Mesenteric fat pad (tissue), 1 donor: ENCODE data around the gene CCSER1. TPM values are rescaled to one million over a fixed set of nuclear protein-coding genes. Genes with fewer than 3 reads are reported as not detected.
"Not testable (repeated sequence)": the region's sequence is repeated elsewhere in the genome, so short reads cannot be mapped to it uniquely, and the experiment has no call there.

Experiments used
- DNase-seq: peaks from one replicate; pipeline ENCODE4 v3.0.0-alpha.2; 2020; ENCODE audit warnings: low spot score
- total RNA-seq: library from RNA; stranded (reverse); fragmentation: NEBNext Ultra II Directional; extraction: Animal tissue kit (Norgen Biotek cat#: 25700); gene quantifications from one replicate; pipeline ENCODE4 v1.2.1, GENCODE V29; 2021
- donor health status: DM: yes; HTN: yes; CAD: no.

Gene CCSER1
- total RNA-seq, 1 donor from 2014 or later, result 9.7 TPM

DNA sequence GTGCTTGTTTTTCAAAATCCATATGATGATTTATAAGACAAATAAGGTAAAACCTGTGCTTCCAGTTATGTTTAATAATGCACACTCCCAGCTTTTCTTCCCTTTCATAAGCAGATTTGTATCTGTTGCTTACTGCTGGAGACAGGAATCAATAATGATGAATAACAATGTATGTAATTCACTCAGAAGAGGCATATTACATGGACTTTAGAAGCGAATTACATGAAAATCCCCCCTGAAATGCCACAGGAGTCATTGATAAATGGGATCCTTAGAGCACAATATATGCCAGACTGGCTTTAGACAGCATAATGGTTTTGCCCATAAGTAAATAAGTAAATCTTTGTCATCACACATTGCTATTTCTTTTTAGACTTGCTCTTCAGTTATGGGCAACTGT lies 892.3 kb downstream of the CCSER1 start:
- no peak for DNase-seq

DNA sequence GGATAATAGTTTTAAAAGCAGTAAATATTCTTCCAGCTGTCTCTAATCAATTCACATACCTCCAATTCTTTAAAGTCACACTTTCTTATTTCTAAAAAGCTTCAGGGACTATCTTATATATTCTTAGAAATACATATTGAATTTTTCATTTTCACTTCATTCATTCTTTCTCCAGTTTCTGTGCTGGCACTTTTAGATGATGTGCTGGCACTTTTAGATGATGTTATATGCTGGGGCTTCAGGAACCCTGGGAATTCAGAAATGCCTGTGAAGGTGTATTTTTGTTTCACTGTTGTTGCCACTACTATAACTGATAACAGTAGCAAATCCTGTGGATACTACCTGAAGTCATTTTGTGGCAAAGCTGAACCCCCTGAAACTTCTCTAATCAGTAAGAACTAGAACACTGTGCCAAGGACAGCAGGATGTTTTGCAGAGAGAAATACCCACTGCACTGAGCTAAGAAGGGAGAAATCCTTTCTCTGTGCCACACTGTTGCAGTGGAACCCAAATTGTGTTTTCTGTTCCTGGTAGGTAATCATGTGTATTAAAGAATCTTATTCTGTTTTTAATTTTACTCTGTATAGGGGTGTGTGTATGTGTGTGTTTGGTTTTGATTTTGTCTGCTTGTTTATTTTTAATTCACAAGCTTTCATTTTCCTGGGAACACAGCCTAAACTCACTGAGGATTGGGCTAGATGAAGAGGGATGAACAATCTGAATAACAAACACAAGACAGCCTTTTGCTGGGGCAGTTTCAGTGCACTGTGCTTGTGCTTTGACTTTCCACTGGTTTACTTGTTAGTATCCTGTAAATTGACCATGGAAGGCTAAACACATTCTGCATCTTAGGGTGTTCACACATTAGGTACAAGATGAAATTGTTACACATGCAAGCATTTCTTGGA lies 898.3 kb downstream of the CCSER1 start:
- DNase-seq, result no peak

DNA sequence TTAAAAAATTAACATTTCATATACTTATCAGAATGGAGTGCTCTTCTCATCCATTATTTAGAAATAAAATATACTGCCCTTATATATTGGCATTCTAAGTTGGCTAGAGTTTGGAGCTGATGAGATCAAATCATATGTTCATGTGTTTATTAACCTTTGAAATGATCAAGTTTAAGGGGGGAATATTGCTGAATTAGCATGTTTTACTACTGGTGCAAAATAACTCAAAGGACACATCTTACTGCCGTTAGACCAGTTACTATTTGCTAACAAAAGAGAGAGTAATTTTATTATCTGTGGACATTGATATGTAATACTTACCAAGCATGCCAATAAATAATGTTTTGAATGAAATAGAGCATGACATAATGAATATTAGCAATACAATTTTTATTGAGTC lies 901.0 kb downstream of the CCSER1 start:
- DNase-seq, result no peak

DNA sequence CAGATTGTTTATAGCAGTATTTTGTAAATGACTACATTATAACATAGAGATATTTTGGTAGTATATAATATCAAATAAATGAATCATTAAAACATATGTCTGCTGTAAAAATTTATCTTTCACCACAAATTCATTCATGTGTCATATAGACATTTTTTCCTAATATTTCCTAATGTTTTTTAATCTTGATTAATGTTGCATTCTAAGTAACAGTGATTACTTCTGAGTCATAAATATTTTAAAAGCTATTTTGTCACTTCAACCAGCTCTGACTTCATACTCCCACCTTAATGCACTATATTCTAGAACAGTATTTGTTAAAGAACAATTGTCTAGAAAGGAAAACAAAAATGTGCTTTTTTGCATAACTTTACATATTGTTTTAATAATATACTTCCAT lies 904.6 kb downstream of the CCSER1 start:
- no peak for DNase-seq

GRCh38 chr4:91032725-91033445 lies 905.7 kb downstream of the CCSER1 start:
- no peak for DNase-seq

- no peak for DNase-seq
Measured at GRCh38 chr4:91035276-91035675, 908.1 kb downstream of the CCSER1 start.

GRCh38 chr4:91037951-91038350 lies 910.8 kb downstream of the CCSER1 start:
- no peak for DNase-seq

DNA sequence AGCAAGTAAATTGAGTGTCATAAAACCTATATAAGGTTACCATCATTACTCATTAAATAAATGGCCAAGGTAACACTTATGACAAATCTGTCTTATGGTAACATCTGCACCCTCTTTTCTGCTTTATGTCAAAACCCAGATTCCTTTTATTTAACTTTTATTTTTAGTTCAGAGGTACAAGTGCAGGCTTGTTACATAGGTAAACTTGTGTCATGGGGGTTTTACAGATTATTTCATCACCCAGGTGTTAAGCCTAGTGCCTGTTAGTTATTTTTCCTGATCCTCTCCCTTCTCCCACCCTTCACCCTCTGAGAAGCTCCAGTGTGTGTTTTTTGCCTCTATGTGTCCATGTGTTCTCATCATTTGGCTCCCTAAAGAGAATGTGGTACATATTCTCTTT lies 930.7 kb downstream of the CCSER1 start:
- no peak for DNase-seq

DNA sequence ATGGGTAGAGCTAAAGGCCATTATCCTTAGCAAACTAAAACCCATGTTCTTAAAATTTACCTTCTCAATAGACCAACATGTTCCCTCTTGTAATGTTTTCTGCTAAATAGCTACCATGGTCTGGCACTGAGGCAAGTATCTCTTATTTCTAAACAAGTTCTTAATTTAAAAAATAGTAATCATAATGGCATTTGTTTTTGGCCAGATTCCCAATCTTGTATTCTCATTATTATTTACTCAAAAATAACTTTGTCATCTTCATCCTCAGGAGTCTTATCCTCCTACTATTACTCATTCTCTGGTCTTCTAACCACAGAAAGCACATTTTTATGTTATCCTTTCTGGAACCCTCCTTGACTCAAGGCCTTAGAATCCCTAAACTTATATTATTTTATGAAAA lies 931.2 kb downstream of the CCSER1 start:
- no peak for DNase-seq

GRCh38 chr4:91064157-91064853 lies 937.1 kb downstream of the CCSER1 start:
- DNase-seq, result no peak

DNA sequence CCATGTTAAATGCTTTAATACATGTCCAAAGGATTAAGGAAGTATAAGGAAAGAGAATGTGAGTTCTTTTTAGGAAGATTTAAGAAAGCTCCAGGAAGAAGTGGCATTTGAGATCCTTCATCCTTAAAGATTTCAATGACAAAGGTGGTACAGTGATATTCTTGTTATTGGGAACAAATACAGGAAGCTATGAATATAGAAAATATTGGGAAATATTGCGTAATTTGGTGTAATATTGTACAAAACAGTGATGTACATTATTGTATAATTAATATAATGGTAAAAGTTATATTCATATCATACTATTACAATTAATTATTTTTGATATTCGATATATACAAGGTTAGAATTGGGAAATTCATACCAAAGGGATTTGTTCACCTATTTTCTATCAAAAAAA lies 937.9 kb downstream of the CCSER1 start:
- DNase-seq, result no peak

- no peak for DNase-seq
Measured at GRCh38 chr4:91070736-91071135, 943.5 kb downstream of the CCSER1 start.

DNA sequence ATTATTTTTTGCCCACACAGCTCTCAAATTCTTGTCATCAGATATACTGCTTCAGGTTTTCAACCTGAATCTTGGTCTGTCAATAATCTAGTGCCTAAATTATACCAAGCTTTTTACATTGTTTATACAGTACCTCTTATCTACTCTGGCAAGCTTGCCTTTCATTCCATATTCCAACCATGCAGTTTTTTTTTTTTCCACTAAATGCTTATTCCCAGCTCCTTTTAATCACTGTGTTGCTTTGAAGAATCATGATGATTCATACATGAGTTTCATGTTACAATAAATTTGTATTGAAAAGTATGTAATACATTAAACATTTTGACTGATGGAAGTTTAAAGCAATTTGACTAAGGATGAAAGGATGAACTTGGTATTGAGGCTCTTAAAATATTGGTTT lies 949.0 kb downstream of the CCSER1 start:
- no peak for DNase-seq

DNA sequence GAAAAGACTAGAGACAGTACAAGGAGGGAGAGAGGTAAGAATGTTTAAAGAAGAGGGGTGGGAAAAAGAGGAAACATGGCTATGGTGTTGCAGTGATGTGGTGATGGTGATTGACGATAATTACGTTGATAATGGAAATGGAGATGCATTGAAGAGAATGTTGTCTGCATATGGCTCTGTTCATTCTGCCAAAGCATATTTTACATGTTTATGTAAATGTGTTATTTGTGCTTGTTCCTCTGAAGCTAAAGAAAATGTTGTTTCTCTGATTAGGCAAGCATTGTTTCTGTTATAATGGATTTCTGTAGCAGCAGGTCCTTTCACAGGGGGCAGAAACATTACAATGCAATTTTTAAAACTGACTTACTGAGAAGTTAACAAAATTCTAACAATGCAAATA lies 958.8 kb downstream of the CCSER1 start:
- no peak for DNase-seq

- no peak for DNase-seq
Measured at GRCh38 chr4:91087743-91088142, 960.5 kb downstream of the CCSER1 start.

- no peak for DNase-seq
Measured at GRCh38 chr4:91089178-91089577, 962.0 kb downstream of the CCSER1 start.

- no peak for DNase-seq
Measured at GRCh38 chr4:91092398-91092980, 965.3 kb downstream of the CCSER1 start.

GRCh38 chr4:91094220-91094619 lies 967.0 kb downstream of the CCSER1 start:
- not testable (repeated sequence) for DNase-seq

DNA sequence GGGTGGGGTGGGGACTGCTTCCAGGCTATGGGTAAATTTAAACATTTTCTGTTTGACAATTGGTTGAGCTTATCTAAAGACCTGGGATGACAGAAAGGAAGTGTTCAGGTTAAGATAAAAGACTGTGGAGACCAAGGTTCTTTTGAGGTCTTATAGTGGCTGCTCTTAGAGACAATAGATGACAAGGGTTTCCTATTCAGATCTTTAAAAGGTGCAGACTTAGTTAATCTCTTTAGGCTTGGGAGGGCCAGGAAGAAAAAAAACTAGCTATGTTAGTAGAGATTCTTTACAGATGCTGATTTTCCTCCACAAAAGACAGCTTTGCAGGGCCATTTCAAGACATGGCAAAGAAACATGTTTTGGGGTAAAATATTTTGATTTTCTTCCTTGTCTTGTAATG lies 972.5 kb downstream of the CCSER1 start:
- DNase-seq, result no peak

DNA sequence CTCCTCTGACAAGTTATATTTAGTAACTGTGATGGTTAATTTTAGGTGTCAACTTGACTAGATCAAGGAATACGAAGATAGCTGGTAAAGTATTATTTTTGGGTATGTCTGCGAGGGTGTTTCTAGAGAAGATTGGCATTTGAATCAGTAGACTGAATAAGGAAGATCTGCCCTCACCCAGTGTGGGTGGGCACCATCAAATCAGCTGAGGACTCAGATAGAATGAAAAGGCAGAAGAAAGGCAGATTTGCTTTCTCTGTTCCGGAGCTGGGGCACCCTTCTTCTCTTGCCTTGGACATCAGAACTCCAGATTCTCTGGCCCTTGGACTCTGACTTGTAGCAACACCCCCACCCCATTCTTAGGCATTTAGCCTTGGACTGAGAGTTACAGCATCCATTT lies 981.6 kb downstream of the CCSER1 start:
- DNase-seq, result no peak

GRCh38 chr4:91111556-91111955 lies 984.4 kb downstream of the CCSER1 start:
- no peak for DNase-seq
